GM18951 (cell line): Measurements from ENCODE around the gene ARHGAP32.

Experiments used
- POLR2A ChIP-seq: IDR thresholded peaks from 4 replicates; pipeline ENCODE4 v1.6.1; 2011; ENCODE audit warnings: mild to moderate bottlenecking; ENCODE audit not compliant: insufficient read length, insufficient read depth; ENCODE audit errors: extremely low read depth
- in situ Hi-C: fragments of 300-500 bp; cut with MboI; formaldehyde crosslinking; loops from one replicate; pipeline ENCODE4 v1.12.0; 2022; ENCODE audit warnings: low sequenced_read_pairs, mixed read lengths, inconsistent platforms; ENCODE audit not compliant: unreplicated experiment

Gene ARHGAP32

DNA sequence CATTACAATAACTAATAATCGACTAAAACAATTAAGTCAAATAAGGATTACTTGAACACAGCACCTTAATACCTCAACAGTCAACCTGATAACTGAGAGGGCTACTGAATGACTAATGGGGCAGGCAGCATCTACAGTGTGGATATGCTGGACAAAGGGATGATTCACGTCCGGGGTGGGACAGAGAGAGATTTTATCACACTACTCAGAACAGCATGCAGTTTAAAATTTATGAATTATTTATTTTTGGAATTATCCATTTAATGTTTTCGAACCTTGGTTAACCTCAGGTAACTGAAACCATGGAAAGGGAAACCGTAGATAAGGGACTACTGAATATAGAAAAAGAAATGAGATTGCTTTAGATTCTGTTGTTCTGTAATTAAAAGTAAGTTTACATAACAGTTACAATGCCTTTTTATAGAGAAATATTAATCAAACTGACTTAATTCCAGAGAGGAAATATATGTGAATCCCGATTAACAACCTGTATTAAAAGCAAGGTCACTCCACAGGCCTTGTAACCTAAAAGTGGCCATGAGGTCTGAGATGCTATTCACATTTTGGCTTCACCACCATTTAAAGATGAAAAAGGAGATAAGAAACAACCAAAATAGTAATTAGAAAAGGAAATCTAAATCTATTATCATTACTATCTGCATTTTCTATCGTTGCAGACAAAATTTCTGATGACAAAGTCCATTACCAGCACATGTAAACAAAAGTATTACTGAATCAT is 130.5 kb downstream of the ARHGAP32 start:
- in situ Hi-C loops, result no loop called here
- TF ChIP-seq POLR2A, result no peak

- in situ Hi-C loops, result no loop called here
- TF ChIP-seq POLR2A, result no peak
Measured at GRCh38 chr11:129056916-129057315, 135.2 kb downstream of the ARHGAP32 start.

- in situ Hi-C loops, result no loop called here
- no peak for TF ChIP-seq POLR2A
Measured at GRCh38 chr11:129055196-129055595, 136.9 kb downstream of the ARHGAP32 start.

DNA sequence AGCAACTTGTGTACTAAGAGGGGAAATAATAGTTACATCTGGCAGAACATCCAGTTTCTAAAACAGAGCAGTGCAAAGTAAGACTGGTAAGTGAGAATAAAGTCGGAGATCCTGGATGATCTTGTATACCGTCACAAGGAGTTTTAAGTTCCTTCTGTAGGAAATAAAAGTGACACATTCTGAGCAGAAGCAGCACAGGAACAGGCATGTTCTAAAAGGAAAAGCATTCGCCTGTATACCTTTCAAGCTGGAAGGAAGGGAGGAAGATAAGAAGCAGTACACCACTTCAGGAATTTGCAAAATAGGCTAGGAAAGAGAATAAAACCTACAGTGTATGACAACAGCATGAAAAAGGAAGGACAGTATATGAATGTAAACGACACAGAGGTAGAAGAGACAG is 143.2 kb downstream of the ARHGAP32 start:
- no peak for TF ChIP-seq POLR2A

GRCh38 chr11:129045150-129045549 is 147.0 kb downstream of the ARHGAP32 start:
- in situ Hi-C loops, result no loop called here
- TF ChIP-seq POLR2A, result no peak

More for the DNA sequence above, 143.2 kb downstream of the ARHGAP32 start:
- in situ Hi-C loops, result no loop called here

- TF ChIP-seq POLR2A, result no peak
- in situ Hi-C loops, result no loop called here
Measured at GRCh38 chr11:129042503-129042902, 149.6 kb downstream of the ARHGAP32 start.

GRCh38 chr11:129041611-129042018 is 150.5 kb downstream of the ARHGAP32 start:
- in situ Hi-C loops, result no loop called here
- no peak for TF ChIP-seq POLR2A

- in situ Hi-C loops, result no loop called here
- TF ChIP-seq POLR2A, result no peak
Measured at GRCh38 chr11:129040934-129041333, 151.2 kb downstream of the ARHGAP32 start.

GRCh38 chr11:129035244-129035643 is 156.9 kb downstream of the ARHGAP32 start:
- no peak for TF ChIP-seq POLR2A
- in situ Hi-C loops, result no loop called here

DNA sequence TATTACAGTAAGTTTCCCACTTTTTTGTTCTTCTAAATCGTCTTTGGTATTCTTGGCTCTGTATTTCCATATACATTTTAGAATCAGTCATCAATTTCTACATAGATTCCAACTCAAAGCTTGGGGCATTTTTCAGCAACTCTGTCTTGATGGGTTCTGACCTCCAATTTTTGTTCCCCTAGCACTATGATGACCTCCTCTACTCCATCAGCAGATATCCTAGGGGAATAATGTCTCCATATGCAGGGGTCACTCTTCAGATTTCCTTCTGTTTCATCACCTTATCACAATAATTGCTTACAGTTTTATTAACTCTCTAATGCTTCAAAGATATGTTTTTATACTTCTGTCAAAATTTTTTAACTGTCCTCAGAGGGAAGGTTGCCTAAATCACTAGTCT is 158.1 kb downstream of the ARHGAP32 start:
- no peak for TF ChIP-seq POLR2A
- in situ Hi-C loops, result no loop called here

GRCh38 chr11:129023968-129024676 is 168.0 kb downstream of the ARHGAP32 start:
- TF ChIP-seq POLR2A, result no peak
- in situ Hi-C loops, result no loop called here

GRCh38 chr11:129021295-129021694 is 170.8 kb downstream of the ARHGAP32 start:
- in situ Hi-C loops, result no loop called here
- TF ChIP-seq POLR2A, result no peak

- TF ChIP-seq POLR2A, result no peak
Measured at GRCh38 chr11:129018991-129019390, 173.1 kb downstream of the ARHGAP32 start.

DNA sequence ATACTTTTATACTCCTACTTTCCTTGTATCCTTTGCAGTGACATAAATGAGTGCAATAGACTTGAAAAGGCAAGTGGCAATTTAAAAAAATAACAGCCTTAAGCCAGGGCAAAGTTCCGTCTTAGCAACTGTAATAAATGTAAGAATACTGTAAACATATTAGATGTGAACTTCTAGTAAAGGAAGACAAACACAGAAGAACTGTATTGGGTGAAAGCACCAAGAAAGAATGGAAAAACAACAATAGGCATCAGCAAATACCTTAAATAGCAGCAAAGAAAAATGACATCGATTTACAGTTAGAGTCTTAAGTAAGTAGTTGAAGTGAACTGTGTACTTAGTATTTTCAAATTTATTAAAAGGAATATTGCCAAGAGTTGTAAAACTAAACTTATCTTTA is 174.0 kb downstream of the ARHGAP32 start:
- TF ChIP-seq POLR2A, result no peak
- in situ Hi-C loops, result no loop called here

More at GRCh38 chr11:129018991-129019390, 173.1 kb downstream of the ARHGAP32 start:
- in situ Hi-C loops, result no loop called here
